T47D (cell line): ENCODE results near the gene EIPR1.

Experiments
- DNase-seq, 2 experiments: peaks; one replicate each; pipeline versions ENCODE4 v3.0.0 to v3.0.0-alpha.2; 2011 to 2012; ENCODE audit warnings: low read depth in 1 of 2, low spot score in 1 of 2
- JUND ChIP-seq: IDR thresholded peaks from 2 replicates; pipeline ENCODE4 v1.6.1; 2012; ENCODE audit warnings: low read depth
- in situ Hi-C: cut with HindIII; loops from 2 replicates; pipeline ENCODE4 v1.10.0; 2016; ENCODE audit warnings: low sequenced_read_pairs, low pct_unique_long_range_greater_than_20kb

EIPR1 gene

GRCh38 chr2:3214806-3215404, 162.7 kb downstream of the EIPR1 start:
- DNase-seq, result no peak
- in situ Hi-C loops, result no loop called here
- no peak for TF ChIP-seq JUND

GRCh38 chr2:3214065-3214464, 163.6 kb downstream of the EIPR1 start:
- no peak for TF ChIP-seq JUND
- no peak for DNase-seq
- in situ Hi-C loops, result no loop called here

GRCh38 chr2:3212984-3213383, 164.6 kb downstream of the EIPR1 start:
- DNase-seq, result no peak
- in situ Hi-C loops, result no loop called here
- TF ChIP-seq JUND, result no peak

DNA sequence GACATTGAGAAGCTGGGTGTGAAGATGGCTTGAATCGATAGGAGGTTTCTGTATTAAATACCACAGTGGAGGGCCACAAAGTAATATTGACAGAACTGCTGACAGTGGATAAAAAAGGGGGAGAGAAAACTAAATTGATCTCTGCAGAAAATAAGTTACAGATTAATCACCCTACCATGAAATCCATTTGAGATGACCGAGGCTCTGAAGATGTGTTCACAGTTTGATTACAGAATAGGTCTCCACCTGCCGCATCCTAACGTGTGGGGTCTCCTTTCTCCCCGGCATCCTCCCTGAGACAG, 165.6 kb downstream of the EIPR1 start:
- DNase-seq, result no peak
- TF ChIP-seq JUND, result no peak
- in situ Hi-C loops, result no loop called here

- DNase-seq, result no peak
- in situ Hi-C loops, result no loop called here
- TF ChIP-seq JUND, result no peak
Measured at GRCh38 chr2:3211256-3212060, 166.2 kb downstream of the EIPR1 start.

GRCh38 chr2:3210257-3210656, 167.4 kb downstream of the EIPR1 start:
- no peak for DNase-seq
- no peak for TF ChIP-seq JUND
- in situ Hi-C loops, result no loop called here

GRCh38 chr2:3209258-3209657, 168.4 kb downstream of the EIPR1 start:
- no peak for TF ChIP-seq JUND
- no peak for DNase-seq
- in situ Hi-C loops, result no loop called here

GRCh38 chr2:3208591-3208990, 169.0 kb downstream of the EIPR1 start:
- DNase-seq, result no peak
- TF ChIP-seq JUND, result no peak
- in situ Hi-C loops, result no loop called here

DNA sequence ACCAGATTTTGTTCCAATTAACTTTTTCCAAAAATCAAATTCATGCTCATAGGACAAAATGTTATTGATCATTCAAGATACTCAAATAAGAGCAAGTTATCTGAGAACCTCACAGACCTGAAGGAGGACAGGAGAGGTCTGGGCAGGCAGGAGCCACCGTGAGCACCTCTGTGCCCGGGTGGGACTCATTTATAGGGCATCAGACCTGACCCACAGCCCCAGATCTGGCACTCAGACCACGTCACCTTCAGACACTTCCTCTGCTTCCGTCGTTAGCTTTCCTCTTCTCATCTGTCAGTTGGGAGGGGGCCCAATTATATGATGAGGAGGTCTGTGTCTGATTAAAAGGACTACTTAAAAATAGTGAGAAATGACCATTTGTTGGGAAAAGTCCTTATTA, 169.4 kb downstream of the EIPR1 start:
- no peak for DNase-seq
- in situ Hi-C loops, result no loop called here
- no peak for TF ChIP-seq JUND

GRCh38 chr2:3207091-3207491, 170.5 kb downstream of the EIPR1 start:
- no peak for DNase-seq
- in situ Hi-C loops, result no loop called here
- no peak for TF ChIP-seq JUND

DNA sequence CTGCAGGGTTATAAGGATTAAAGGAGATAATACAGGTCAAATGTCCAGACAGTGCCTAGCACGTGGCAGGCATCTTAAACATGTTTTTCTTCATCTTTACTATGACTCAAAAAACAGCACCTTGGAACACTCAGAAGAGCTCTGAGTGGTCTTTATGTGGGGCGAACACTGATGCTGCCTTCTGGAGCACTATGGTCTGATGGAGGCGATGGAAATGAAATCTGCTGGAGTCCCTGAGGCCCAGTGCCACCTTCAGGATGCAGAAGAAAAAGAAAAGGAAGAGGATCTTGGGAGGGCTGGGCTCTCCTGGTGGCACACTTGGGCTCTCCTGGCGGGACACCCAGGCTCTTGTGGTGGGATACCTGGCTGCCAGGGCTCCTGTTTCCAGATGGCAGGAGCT, 171.8 kb downstream of the EIPR1 start:
- in situ Hi-C loops, result no loop called here
- no peak for DNase-seq

DNA sequence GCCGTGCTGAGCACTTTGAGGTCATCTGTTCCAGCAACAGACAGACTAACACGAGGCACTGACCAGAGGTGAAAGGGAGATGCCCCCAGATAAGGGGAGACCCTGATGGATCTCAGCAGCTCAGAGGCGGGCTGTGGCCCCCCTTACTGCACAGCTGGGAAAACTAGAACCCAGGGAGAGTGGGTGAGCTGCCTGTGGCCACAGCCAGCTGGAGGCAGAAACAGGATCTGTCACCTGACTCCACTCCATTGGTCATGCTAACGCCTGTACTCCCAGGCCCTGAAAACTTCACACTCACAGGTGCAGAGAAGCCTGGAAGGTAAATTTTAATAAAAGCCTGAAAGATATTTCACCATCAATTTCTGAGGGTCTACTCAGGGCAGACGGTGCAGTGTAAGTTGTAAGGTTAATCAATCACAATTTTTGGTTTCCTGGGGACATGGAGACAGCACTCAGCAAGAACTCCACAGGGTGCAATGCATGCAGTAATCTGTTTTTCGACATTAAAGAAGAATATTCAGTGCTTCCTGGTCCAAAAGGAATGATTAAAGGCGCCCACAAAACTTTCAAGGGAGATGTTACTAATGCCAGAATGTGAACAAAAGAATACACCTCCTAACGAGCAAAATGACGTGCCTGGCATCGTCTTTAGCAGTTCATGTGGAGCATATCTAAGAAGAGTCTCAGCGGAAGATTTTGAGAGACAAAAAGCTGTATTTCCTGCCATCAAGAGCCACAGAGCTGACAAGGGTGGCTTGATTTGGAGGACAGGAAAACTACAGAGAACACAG, 173.4 kb downstream of the EIPR1 start:
- DNase-seq, result no peak
- in situ Hi-C loops, result no loop called here

More for the DNA sequence above, 171.8 kb downstream of the EIPR1 start:
- TF ChIP-seq JUND, result no peak

GRCh38 chr2:3203497-3204019, 174.1 kb downstream of the EIPR1 start:
- in situ Hi-C loops, result no loop called here
- TF ChIP-seq JUND, result no peak
- no peak for DNase-seq

More for the DNA sequence above, 173.4 kb downstream of the EIPR1 start:
- no peak for TF ChIP-seq JUND
